Natural killer cell (primary cell): ENCODE data around the gene P2RY2. TPM values are rescaled to one million over a fixed set of nuclear protein-coding genes. Genes with fewer than 3 reads are reported as not detected.

Experiments
- ATAC-seq, 3 donors: fragments of 150-1000 bp in 2 of 3; fragments of 200-7000 bp in 1 of 3; cut with Tn5 transposase; 1 replicate in 1 of 3; 2 replicates in 2 of 3; pipeline ENCODE4 v1.10.0; 2021; ENCODE audit warnings: mild to moderate bottlenecking in 2 of 3, moderate library complexity in 2 of 3
- DNase-seq, 2 donors: peaks; one replicate each; pipeline versions ENCODE4 v3.0.0 to v3.0.0-alpha.2; 2013 to 2021; ENCODE audit warnings: mixed read lengths in 1 of 2
- H3K27ac ChIP-seq: one replicate; pipeline ENCODE4 v1.5.1; 2013; ENCODE audit warnings: mild to moderate bottlenecking, low read length
- H3K27me3 ChIP-seq: one replicate; pipeline ENCODE4 v1.6.1; 2013; ENCODE audit warnings: low read length; ENCODE audit not compliant: control insufficient read depth, insufficient read depth
- H3K36me3 ChIP-seq: one replicate; pipeline ENCODE4 v1.6.1; 2013; ENCODE audit warnings: low read length; ENCODE audit not compliant: control insufficient read depth, insufficient read depth
- H3K4me1 ChIP-seq: one replicate; pipeline ENCODE4 v1.6.1; 2013; ENCODE audit warnings: low read length; ENCODE audit not compliant: control insufficient read depth, insufficient read depth
- H3K4me3 ChIP-seq: one replicate; pipeline ENCODE4 v1.5.1; 2013; ENCODE audit warnings: low read length
- H3K9me3 ChIP-seq: one replicate; pipeline ENCODE4 v1.6.1; 2013; ENCODE audit warnings: low read length; ENCODE audit not compliant: control insufficient read depth, insufficient read depth
- H3K27ac Mint-ChIP-seq, 2 donors: one replicate each; pipeline ENCODE4 v1.8.0; 2022; ENCODE audit warnings: mild to moderate bottlenecking in 2 of 2, mixed read lengths in 2 of 2, moderate library complexity in 1 of 2
- H3K27me3 Mint-ChIP-seq, 2 donors: one replicate each; pipeline ENCODE4 v1.8.0; 2022; ENCODE audit warnings: low read depth in 2 of 2, mixed read lengths in 2 of 2
- H3K36me3 Mint-ChIP-seq: one replicate; pipeline ENCODE4 v1.8.0; 2022; ENCODE audit warnings: mixed read lengths
- H3K4me1 Mint-ChIP-seq, 2 donors: one replicate each; pipeline ENCODE4 v1.8.0; 2022; ENCODE audit warnings: mixed read lengths in 2 of 2
- H3K4me3 Mint-ChIP-seq: one replicate; pipeline ENCODE4 v1.8.0; 2022; ENCODE audit warnings: mild to moderate bottlenecking, moderate library complexity, mixed read lengths
- H3K9me3 Mint-ChIP-seq, 2 donors: one replicate each; pipeline ENCODE4 v1.8.0; 2022; ENCODE audit warnings: mixed read lengths in 2 of 2
- CTCF ChIP-seq: fragments of 200-600 bp; IDR thresholded peaks from one replicate; pipeline ENCODE4 v1.8.0; 2022; ENCODE audit warnings: antibody characterized with exemption
- WGBS: methylation state at CpG from one replicate; pipeline ENCODE4 v1.1.7; 2013; ENCODE audit warnings: missing lambda C conversion rate; ENCODE audit not compliant: insufficient coverage; 5-methylcytosine and 5-hydroxymethylcytosine counted together
- intact Hi-C: fragments of 100-400 bp; cut with micrococcal nuclease; formaldehyde crosslinking; loops from one replicate; pipeline ENCODE4 v1.14.2; 2022
- total RNA-seq, 4 donors: library from RNA; stranded (reverse); fragments of 120-200 nt in 1 of 4; gene quantifications; one replicate each; pipeline versions ENCODE4 v1.2.3 to v1.2.4, GENCODE V29; 2013 to 2022

The P2RY2 gene
- total RNA-seq, 3 donors from 2014 or later (not counting 1 experiment from before 2014, with no cell fraction given), result 0.27 to 1.0 (median 0.90) TPM

- Histone ChIP-seq H3K27ac (no peak overlapping the region), H3K9me3 (no peaks in the 10 kb centered on the region), H3K27me3 (no peaks in the 10 kb centered on the region), H3K4me1 (peaks cover 44% of the 10 kb centered on the region), H3K4me3 (no peak overlapping the region), H3K36me3 (no peaks in the 10 kb centered on the region)
- no peak for TF ChIP-seq CTCF
- intact Hi-C loops, result loop anchor here (2.0 kb wide), 1 partner anchor 145 kb away; no protein-coding TSS in a partner anchor
- Mint-ChIP-seq H3K9me3 (no peaks in the 10 kb centered on the region), H3K4me3 (no peak overlapping the region), H3K27me3 (peaks cover 0 to 4% of the 10 kb centered on the region in 2 donors), H3K36me3 (no peaks in the 10 kb centered on the region), H3K27ac (peak overlapping the region in 1 of 2 donors; percentile 33), H3K4me1 (peaks cover 4% of the 10 kb centered on the region in 2 donors)
- WGBS, result 70% methylated on average over 5 of the region's 5 CpGs
- no peak for DNase-seq
- no peak for ATAC-seq
These were observed 28.1 kb upstream of the P2RY2 start for GRCh38 chr11:73189723-73190556.

- intact Hi-C loops, result loop anchor here (2.0 kb wide), 1 partner anchor 144 kb away; no protein-coding TSS in a partner anchor
- peaks cover 38% of the 10 kb centered on the region for H3K4me1 ChIP-seq
- Mint-ChIP-seq H3K4me1 (no peaks in the 10 kb centered on the region), H3K27ac (no peak overlapping the region), H3K27me3 (no peaks in the 10 kb centered on the region), H3K9me3 (no peaks in the 10 kb centered on the region), H3K36me3 (no peaks in the 10 kb centered on the region), H3K4me3 (no peak overlapping the region)
- DNase-seq (no peak), ATAC-seq (no peak)
- WGBS, result 95% methylated on average over 3 of the region's 3 CpGs
- no peak for TF ChIP-seq CTCF
- no peaks in the 10 kb centered on the region for H3K9me3 ChIP-seq
- H3K4me3 ChIP-seq, result no peak overlapping the region
- H3K36me3 ChIP-seq, result no peaks in the 10 kb centered on the region
- no peak overlapping the region for H3K27ac ChIP-seq
- no peaks in the 10 kb centered on the region for H3K27me3 ChIP-seq
These were observed 27.6 kb upstream of the P2RY2 start for GRCh38 chr11:73190557-73190885.

- Histone ChIP-seq H3K27me3 (no peaks in the 10 kb centered on the region), H3K4me3 (no peak overlapping the region), H3K36me3 (no peaks in the 10 kb centered on the region), H3K9me3 (no peaks in the 10 kb centered on the region), H3K4me1 (peaks cover 33% of the 10 kb centered on the region), H3K27ac (no peak overlapping the region)
- no peaks in the 10 kb centered on the region for H3K36me3 Mint-ChIP-seq
- no peak overlapping the region for H3K4me3 Mint-ChIP-seq
- DNase-seq (no peak), ATAC-seq (no peak)
- TF ChIP-seq CTCF, result no peak
- WGBS, result 81% methylated on average over 6 of the region's 6 CpGs
- no peaks in the 10 kb centered on the region for H3K27me3 Mint-ChIP-seq
- no peaks in the 10 kb centered on the region for H3K9me3 Mint-ChIP-seq
- no peak overlapping the region for H3K27ac Mint-ChIP-seq
- intact Hi-C loops, result loop anchor here (2.0 kb wide), 1 partner anchor 144 kb away; no protein-coding TSS in a partner anchor
- H3K4me1 Mint-ChIP-seq, result no peaks in the 10 kb centered on the region
These were observed 26.9 kb upstream of the P2RY2 start for GRCh38 chr11:73191151-73191550.
